H9 (cell line): Measurements from ENCODE around the gene BCL2L2. TPM values are rescaled to one million over a fixed set of nuclear protein-coding genes. Genes with fewer than 3 reads are reported as not detected.

Source experiments
- DNase-seq: peaks from one replicate; pipeline ENCODE4 v3.0.0-alpha.2; 2017
- H2AFZ ChIP-seq: one replicate; pipeline ENCODE4 v1.6.1; 2013; ENCODE audit warnings: mild to moderate bottlenecking, low read length, control low read depth, moderate library complexity
- H2AK5ac ChIP-seq: 2 replicates; pipeline ENCODE4 v1.6.1; 2013; ENCODE audit warnings: low read length, control low read depth, mixed read lengths; ENCODE audit not compliant: insufficient read length
- H2BK120ac ChIP-seq: one replicate; pipeline ENCODE4 v1.6.1; 2013; ENCODE audit warnings: low read depth, mild to moderate bottlenecking, low read length, control low read depth, inconsistent platforms; ENCODE audit not compliant: poor library complexity, severe bottlenecking
- H2BK12ac ChIP-seq: 2 replicates; pipeline ENCODE4 v1.6.1; 2013; ENCODE audit warnings: low read length, control low read depth, mixed read lengths, low read depth; ENCODE audit not compliant: insufficient read length
- H2BK15ac ChIP-seq: 2 replicates; pipeline ENCODE4 v1.6.1; 2013; ENCODE audit warnings: low read depth, low read length, control low read depth
- H2BK20ac ChIP-seq: one replicate; pipeline ENCODE4 v1.6.1; 2013; ENCODE audit warnings: low read depth, mild to moderate bottlenecking, low read length, control low read depth, inconsistent platforms; ENCODE audit not compliant: poor library complexity, severe bottlenecking
- H2BK5ac ChIP-seq: 2 replicates; pipeline ENCODE4 v1.6.1; 2013; ENCODE audit warnings: low read length, control low read depth, mixed read lengths; ENCODE audit not compliant: insufficient read length
- H3K14ac ChIP-seq: 2 replicates; pipeline ENCODE4 v1.6.1; 2013; ENCODE audit warnings: low read length, control low read depth; ENCODE audit not compliant: insufficient read depth
- H3K18ac ChIP-seq: 2 replicates; pipeline ENCODE4 v1.6.1; 2013; ENCODE audit warnings: low read depth, mild to moderate bottlenecking, mixed read lengths, low read length, control low read depth; ENCODE audit not compliant: insufficient read length
- H3K23ac ChIP-seq: 2 replicates; pipeline ENCODE4 v1.6.1; 2013; ENCODE audit warnings: low read length, control low read depth, mixed read lengths, low read depth; ENCODE audit not compliant: insufficient read length
- H3K23me2 ChIP-seq: 2 replicates; pipeline ENCODE4 v1.6.1; 2013; ENCODE audit warnings: low read depth, mild to moderate bottlenecking, mixed read lengths, low read length, control low read depth; ENCODE audit not compliant: insufficient read length, poor library complexity, severe bottlenecking
- H3K27ac ChIP-seq: 2 replicates; pipeline ENCODE4 v1.5.1; 2013; ENCODE audit warnings: low read length, control low read depth, mixed read lengths, low read depth; ENCODE audit not compliant: insufficient read length
- H3K27me3 ChIP-seq: 2 replicates; pipeline ENCODE4 v1.6.1; 2013; ENCODE audit warnings: low read length, control low read depth, inconsistent platforms; ENCODE audit not compliant: insufficient read depth
- H3K4ac ChIP-seq: 2 replicates; pipeline ENCODE4 v1.6.1; 2013; ENCODE audit warnings: low read depth, mild to moderate bottlenecking, control low read depth, inconsistent platforms, low read length, moderate library complexity
- H3K4me1 ChIP-seq: 2 replicates; pipeline ENCODE4 v1.6.1; 2013; ENCODE audit warnings: low read length, control low read depth, inconsistent platforms; ENCODE audit not compliant: insufficient read depth
- H3K4me2 ChIP-seq: 2 replicates; pipeline ENCODE4 v1.6.1; 2013; ENCODE audit warnings: low read length, control low read depth, mixed read lengths; ENCODE audit not compliant: insufficient read length, insufficient read depth
- H3K56ac ChIP-seq: 2 replicates; pipeline ENCODE4 v1.6.1; 2013; ENCODE audit warnings: low read depth, mild to moderate bottlenecking, mixed read lengths, low read length, control low read depth; ENCODE audit not compliant: insufficient read length
- H3K79me1 ChIP-seq: 2 replicates; pipeline ENCODE4 v1.6.1; 2013; ENCODE audit warnings: low read depth, mild to moderate bottlenecking, moderate library complexity, low read length, control low read depth, inconsistent platforms; ENCODE audit not compliant: insufficient read depth, poor library complexity, severe bottlenecking
- H3K79me2 ChIP-seq: 2 replicates; pipeline ENCODE4 v1.6.1; 2013; ENCODE audit warnings: low read length, control low read depth, inconsistent platforms; ENCODE audit not compliant: insufficient read depth
- H3K9ac ChIP-seq: 2 replicates; pipeline ENCODE4 v1.6.1; 2013; ENCODE audit warnings: low read length, control low read depth, mixed read lengths; ENCODE audit not compliant: insufficient read length; ENCODE audit errors: extremely low read depth
- H3K9me3 ChIP-seq: one replicate; pipeline ENCODE4 v1.6.1; 2013; ENCODE audit warnings: low read depth, low read length, inconsistent platforms; ENCODE audit not compliant: control insufficient read depth
- H3T11ph ChIP-seq: one replicate; pipeline ENCODE4 v1.6.1; 2013; ENCODE audit warnings: mild to moderate bottlenecking, low read length, control low read depth, inconsistent platforms
- H4K20me1 ChIP-seq: one replicate; pipeline ENCODE4 v1.6.1; 2013; ENCODE audit not compliant: control insufficient read depth, insufficient read length, insufficient read depth
- H4K5ac ChIP-seq: 2 replicates; pipeline ENCODE4 v1.6.1; 2013; ENCODE audit warnings: low read depth, mild to moderate bottlenecking, mixed read lengths, low read length, control low read depth; ENCODE audit not compliant: insufficient read length
- H4K8ac ChIP-seq: replicated peaks from 2 replicates; pipeline ENCODE4 v1.6.1; 2013; ENCODE audit warnings: low read length, control low read depth, mixed read lengths, low read depth; ENCODE audit not compliant: insufficient read length
- H4K91ac ChIP-seq: 2 replicates; pipeline ENCODE4 v1.6.1; 2013; ENCODE audit warnings: low read depth, mild to moderate bottlenecking, moderate library complexity, mixed read lengths, low read length, control low read depth; ENCODE audit not compliant: insufficient read length
- H3K27ac Mint-ChIP-seq, 3 experiments: 2 replicates in 2 of 3; 3 replicates in 1 of 3; pipeline ENCODE4 v1.8.0; 2020 to 2021; ENCODE audit warnings: mixed read lengths in 3 of 3, mild to moderate bottlenecking in 1 of 3, moderate library complexity in 1 of 3
- H3K27me3 Mint-ChIP-seq: 2 replicates; pipeline ENCODE4 v1.8.0; 2021; ENCODE audit warnings: low read depth, mild to moderate bottlenecking, moderate library complexity, mixed read lengths
- H3K36me3 Mint-ChIP-seq, 3 experiments: 2 replicates in 2 of 3; 3 replicates in 1 of 3; pipeline ENCODE4 v1.8.0; 2020 to 2021; ENCODE audit warnings: low read depth in 3 of 3, mixed read lengths in 3 of 3; ENCODE audit not compliant: insufficient read depth in 1 of 3
- H3K4me1 Mint-ChIP-seq, 2 experiments: 2 replicates each; pipeline ENCODE4 v1.8.0; 2020; ENCODE audit warnings: mixed read lengths in 2 of 2
- H3K4me3 Mint-ChIP-seq, 2 experiments: 2 replicates in 1 of 2; 3 replicates in 1 of 2; pipeline ENCODE4 v1.8.0; 2020 to 2021; ENCODE audit warnings: mild to moderate bottlenecking in 2 of 2, mixed read lengths in 2 of 2, moderate library complexity in 1 of 2
- H3K9me3 Mint-ChIP-seq, 2 experiments: 2 replicates in 1 of 2; 3 replicates in 1 of 2; pipeline ENCODE4 v1.8.0; 2020; ENCODE audit warnings: mild to moderate bottlenecking in 2 of 2, mixed read lengths in 2 of 2, moderate library complexity in 1 of 2
- WGBS: extraction: QIAGEN DNeasy Blood & Tissue Kit; methylation state at CpG from one replicate; pipeline ENCODE4 v1.1.7; 2013; ENCODE audit warnings: missing lambda C conversion rate, low lambda C conversion rate, mixed read lengths; ENCODE audit not compliant: insufficient read length; ENCODE audit errors: extremely low coverage; 5-methylcytosine and 5-hydroxymethylcytosine counted together
- total RNA-seq: library from RNA; stranded (reverse); gene quantifications from 2 replicates; pipeline ENCODE4 v1.2.1, GENCODE V29; 2021
- TF ChIP-seq, protein P1 (sequence below): fragments of 200-600 bp; sonication (generic); conservative IDR thresholded peaks from 3 replicates; pipeline ENCODE4 v1.8.0; 2021; ENCODE audit warnings: antibody characterized with exemption, mild to moderate bottlenecking

Gene BCL2L2
- total RNA-seq, 1 experiment from 2014 or later: 8.4 TPM

DNA sequence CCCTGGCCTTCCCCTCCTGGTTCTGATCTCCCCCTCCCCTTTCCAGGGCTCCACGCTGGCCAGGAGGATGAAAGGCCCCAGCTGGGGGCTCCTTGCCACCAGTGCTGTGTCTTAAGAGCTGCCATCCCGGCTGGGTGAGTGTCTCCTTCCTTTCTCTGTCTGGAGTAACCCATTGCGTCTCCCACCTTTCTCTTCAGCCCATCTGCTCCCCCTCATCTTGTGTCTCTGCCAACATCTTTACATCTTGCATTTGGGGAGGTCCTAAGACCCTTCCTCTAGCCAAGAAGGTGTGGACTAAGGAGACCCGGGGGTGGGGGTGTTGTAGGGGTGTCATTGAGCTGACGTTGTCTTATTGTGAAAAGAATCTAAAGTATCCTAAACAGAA is 505 bp downstream of the BCL2L2 start:
- Histone ChIP-seq H3K56ac (no peak overlapping the region), H2BK12ac (no peak overlapping the region), H2BK20ac (no peak overlapping the region), H3K14ac (peak overlapping the region; percentile 81; the same call in 1 of the 2 replicates), H2BK15ac (no peak overlapping the region), H2AFZ (no peak overlapping the region), H2BK5ac (no peak overlapping the region), H3K9me3 (no peaks in the 10 kb centered on the region), H4K8ac (no peak overlapping the region), H3K9ac (peak overlapping the region; percentile 80), H3K27me3 (no peaks in the 10 kb centered on the region; the same call in 1 of the 2 replicates), H2BK120ac (no peak overlapping the region), H3K23ac (no peak overlapping the region), H3K23me2 (peaks cover 17% of the 10 kb centered on the region), H3K18ac (peak overlapping the region; percentile 52), H3K4me2 (peak overlapping the region; percentile 90), H2AK5ac (no peak overlapping the region), H3K79me1 (peaks cover 6% of the 10 kb centered on the region), H4K5ac (no peak overlapping the region), H3K79me2 (no peaks in the 10 kb centered on the region), H3K27ac (no peak overlapping the region), H3K4me1 (no peaks in the 10 kb centered on the region; the same call in 1 of the 2 replicates), H4K91ac (no peak overlapping the region), H3T11ph (no peak overlapping the region), H4K20me1 (no peaks in the 10 kb centered on the region), H3K4ac (no peak overlapping the region)
- DNase-seq: no peak
- H3K27ac Mint-ChIP-seq: peak overlapping the region; percentile 86 to 98 (median 94); a peak in 6 of 7 replicates
- H3K27me3 Mint-ChIP-seq: peaks cover 17% of the 10 kb centered on the region
- no peaks in the 10 kb centered on the region for H3K9me3 Mint-ChIP-seq
- WGBS: no CpG with 5 or more reads among the region's 5 CpGs
- H3K4me1 Mint-ChIP-seq: peaks cover 20 to 28% of the 10 kb centered on the region in 2 experiments
- H3K36me3 Mint-ChIP-seq: peaks cover 23 to 26% (median 25%) of the 10 kb centered on the region in 3 experiments
- H3K4me3 Mint-ChIP-seq: peak overlapping the region; percentile 90 to 91
- TF ChIP-seq, protein P1, sequence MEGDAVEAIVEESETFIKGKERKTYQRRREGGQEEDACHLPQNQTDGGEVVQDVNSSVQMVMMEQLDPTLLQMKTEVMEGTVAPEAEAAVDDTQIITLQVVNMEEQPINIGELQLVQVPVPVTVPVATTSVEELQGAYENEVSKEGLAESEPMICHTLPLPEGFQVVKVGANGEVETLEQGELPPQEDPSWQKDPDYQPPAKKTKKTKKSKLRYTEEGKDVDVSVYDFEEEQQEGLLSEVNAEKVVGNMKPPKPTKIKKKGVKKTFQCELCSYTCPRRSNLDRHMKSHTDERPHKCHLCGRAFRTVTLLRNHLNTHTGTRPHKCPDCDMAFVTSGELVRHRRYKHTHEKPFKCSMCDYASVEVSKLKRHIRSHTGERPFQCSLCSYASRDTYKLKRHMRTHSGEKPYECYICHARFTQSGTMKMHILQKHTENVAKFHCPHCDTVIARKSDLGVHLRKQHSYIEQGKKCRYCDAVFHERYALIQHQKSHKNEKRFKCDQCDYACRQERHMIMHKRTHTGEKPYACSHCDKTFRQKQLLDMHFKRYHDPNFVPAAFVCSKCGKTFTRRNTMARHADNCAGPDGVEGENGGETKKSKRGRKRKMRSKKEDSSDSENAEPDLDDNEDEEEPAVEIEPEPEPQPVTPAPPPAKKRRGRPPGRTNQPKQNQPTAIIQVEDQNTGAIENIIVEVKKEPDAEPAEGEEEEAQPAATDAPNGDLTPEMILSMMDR: no peak
